HFFc6 (cell line): ENCODE results near the gene PGM2. TPM values are rescaled to one million over a fixed set of nuclear protein-coding genes. Genes with fewer than 3 reads are reported as not detected.
A peak's percentile ranks its signal among the peaks of the same experiment; 100 is the strongest.
"Not testable (repeated sequence)": the region's sequence is repeated elsewhere in the genome, so short reads cannot be mapped to it uniquely, and the experiment has no call there.

Source experiments
- DNase-seq: peaks from one replicate; pipeline ENCODE4 v3.0.0-alpha.2; 2018
- H3K27ac Mint-ChIP-seq: 2 replicates; pipeline ENCODE4 v1.8.0; 2020; ENCODE audit warnings: mild to moderate bottlenecking, mixed read lengths
- H3K27me3 Mint-ChIP-seq: 2 replicates; pipeline ENCODE4 v1.8.0; 2021; ENCODE audit warnings: mild to moderate bottlenecking, moderate library complexity, mixed read lengths; ENCODE audit not compliant: insufficient read depth
- H3K36me3 Mint-ChIP-seq: 2 replicates; pipeline ENCODE4 v1.8.0; 2021; ENCODE audit warnings: low read depth, mixed read lengths
- H3K4me1 Mint-ChIP-seq: 2 replicates; pipeline ENCODE4 v1.8.0; 2020; ENCODE audit warnings: low read depth, mixed read lengths
- H3K4me3 Mint-ChIP-seq: 2 replicates; pipeline ENCODE4 v1.8.0; 2020; ENCODE audit warnings: mild to moderate bottlenecking, moderate library complexity, mixed read lengths
- H3K9me3 Mint-ChIP-seq: 2 replicates; pipeline ENCODE4 v1.8.0; 2020; ENCODE audit warnings: mild to moderate bottlenecking, mixed read lengths
- CTCF ChIP-seq: fragments of 200-600 bp; sonication (generic); IDR thresholded peaks from 2 replicates; pipeline ENCODE4 v1.5.0; 2021; ENCODE audit warnings: antibody characterized with exemption, mild to moderate bottlenecking
- long read RNA-seq: library from polyadenylated mRNA; unstranded; transcript quantifications from one replicate; pipeline ENCODE4 v2.0.0, GENCODE V29; 2019
- total RNA-seq, 6 experiments: library from RNA; stranded (reverse); fragmentation: NEBNext Ultra II Directional; extraction: Animal tissue kit (Norgen Biotek cat#: 25700); gene quantifications; 2 replicates in 1 of 6; 3 replicates in 5 of 6; pipeline ENCODE4 v1.2.3, GENCODE V29; 2021

PGM2 gene
- total RNA-seq, result 10 to 100 TPM; 38.8 to 47.0 (median 45.0) TPM
- long read RNA-seq, transcript PGM2-201 (14 exons, 3,264 nt), result major isoform, 61 of 72 reads
- long read RNA-seq, partial matches to known transcripts, result 7 of 72 reads
- long read RNA-seq, other reads (novel, unspliced or antisense), result 4 of 72 reads

- H3K9me3 Mint-ChIP-seq, result no peaks in the 10 kb centered on the region
- H3K36me3 Mint-ChIP-seq, result peaks cover 19% of the 10 kb centered on the region
- peaks cover 29% of the 10 kb centered on the region for H3K4me1 Mint-ChIP-seq
- H3K27ac Mint-ChIP-seq, result peak within 1 kb of the TSS; percentile 93
- TF ChIP-seq CTCF, result 0 out of 2 replicates have a peak, but pooled peaks have one; percentile 25
- peak within 1 kb of the TSS; percentile 96 for H3K4me3 Mint-ChIP-seq
- peaks cover 8% of the 10 kb centered on the region; the same call in 1 of the 2 replicates for H3K27me3 Mint-ChIP-seq
- DNase-seq, result peak; percentile 70
Measured at GRCh38 chr4:37826295-37827029, at the start of gene PGM2. Gene PGM2, plus strand, starts transcription at chr4:37826686. Its CDS starts 47 bp downstream, at chr4:37826733.

- Mint-ChIP-seq H3K4me3 (no peak overlapping the region), H3K4me1 (peaks cover 5% of the 10 kb centered on the region; the same call in 1 of the 2 replicates), H3K36me3 (no peaks in the 10 kb centered on the region), H3K27me3 (peaks cover 20% of the 10 kb centered on the region), H3K27ac (no peak overlapping the region), H3K9me3 (no peaks in the 10 kb centered on the region; the same call in 1 of the 2 replicates)
- DNase-seq, result no peak
- no peak for TF ChIP-seq CTCF
Measured at GRCh38 chr4:37779896-37780295, 46.6 kb upstream of the PGM2 start.

- DNase-seq, result no peak
- no peak overlapping the region for H3K27ac Mint-ChIP-seq
- no peak overlapping the region for H3K4me3 Mint-ChIP-seq
- peaks cover 5% of the 10 kb centered on the region; the same call in 1 of the 2 replicates for H3K4me1 Mint-ChIP-seq
- H3K27me3 Mint-ChIP-seq, result peaks cover 25% of the 10 kb centered on the region
- no peaks in the 10 kb centered on the region; the same call in 1 of the 2 replicates for H3K9me3 Mint-ChIP-seq
- H3K36me3 Mint-ChIP-seq, result no peaks in the 10 kb centered on the region
- no peak for TF ChIP-seq CTCF
Measured at GRCh38 chr4:37780444-37781130, 45.9 kb upstream of the PGM2 start.

GRCh38 chr4:37781131-37781455, 45.4 kb upstream of the PGM2 start:
- H3K4me1 Mint-ChIP-seq, result peaks cover 5% of the 10 kb centered on the region; the same call in 1 of the 2 replicates
- H3K27me3 Mint-ChIP-seq, result peaks cover 29% of the 10 kb centered on the region
- no peak for DNase-seq
- H3K27ac Mint-ChIP-seq, result no peak overlapping the region
- TF ChIP-seq CTCF, result no peak
- H3K4me3 Mint-ChIP-seq, result no peak overlapping the region
- no peaks in the 10 kb centered on the region for H3K36me3 Mint-ChIP-seq
- no peaks in the 10 kb centered on the region; the same call in 1 of the 2 replicates for H3K9me3 Mint-ChIP-seq

GRCh38 chr4:37786267-37786666, 40.2 kb upstream of the PGM2 start:
- H3K27me3 Mint-ChIP-seq, result peaks cover 48% of the 10 kb centered on the region
- not testable (repeated sequence) for H3K9me3 Mint-ChIP-seq, H3K36me3 Mint-ChIP-seq

GRCh38 chr4:37787883-37788460, 38.5 kb upstream of the PGM2 start:
- not testable (repeated sequence) for DNase-seq, H3K27ac Mint-ChIP-seq, H3K9me3 Mint-ChIP-seq

More at GRCh38 chr4:37786267-37786666, 40.2 kb upstream of the PGM2 start:
- not testable (repeated sequence) for DNase-seq, H3K27ac Mint-ChIP-seq, H3K4me3 Mint-ChIP-seq, H3K4me1 Mint-ChIP-seq

More at GRCh38 chr4:37787883-37788460, 38.5 kb upstream of the PGM2 start:
- not testable (repeated sequence) for H3K36me3 Mint-ChIP-seq, H3K4me3 Mint-ChIP-seq, H3K4me1 Mint-ChIP-seq
- H3K27me3 Mint-ChIP-seq, result peaks cover 53% of the 10 kb centered on the region
